GM12801 (cell line): ENCODE data around the gene TLR4.

ENCODE experiments used
- CTCF ChIP-seq: IDR thresholded peaks from one replicate; pipeline ENCODE4 v1.5.1; 2011; ENCODE audit warnings: control low read depth; ENCODE audit not compliant: insufficient read length; ENCODE audit errors: extremely low read depth

Gene TLR4

GRCh38 chr9:117757561-117758190 lies 53.5 kb downstream of the TLR4 start:
- TF ChIP-seq CTCF: no peak

DNA sequence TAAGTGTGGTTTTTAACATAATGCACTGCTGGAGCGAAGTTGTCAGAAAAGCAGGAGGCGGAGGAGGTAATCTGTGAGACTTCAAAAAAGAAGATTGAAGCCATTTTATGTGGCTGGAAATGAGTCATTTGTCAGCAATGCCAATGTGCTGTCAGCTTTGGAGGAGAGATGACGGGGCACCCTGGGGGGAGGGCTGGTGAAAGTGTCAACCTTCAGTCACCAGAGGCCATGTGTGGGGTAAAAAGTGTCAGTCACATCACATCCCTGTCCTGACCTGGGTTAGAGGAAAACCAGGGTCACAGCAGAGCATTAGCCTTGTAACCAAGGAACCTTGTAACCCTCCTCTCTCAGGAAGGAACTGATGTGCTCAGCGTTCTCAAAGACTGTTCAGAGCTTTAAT lies 59.1 kb downstream of the TLR4 start:
- TF ChIP-seq CTCF: no peak

DNA sequence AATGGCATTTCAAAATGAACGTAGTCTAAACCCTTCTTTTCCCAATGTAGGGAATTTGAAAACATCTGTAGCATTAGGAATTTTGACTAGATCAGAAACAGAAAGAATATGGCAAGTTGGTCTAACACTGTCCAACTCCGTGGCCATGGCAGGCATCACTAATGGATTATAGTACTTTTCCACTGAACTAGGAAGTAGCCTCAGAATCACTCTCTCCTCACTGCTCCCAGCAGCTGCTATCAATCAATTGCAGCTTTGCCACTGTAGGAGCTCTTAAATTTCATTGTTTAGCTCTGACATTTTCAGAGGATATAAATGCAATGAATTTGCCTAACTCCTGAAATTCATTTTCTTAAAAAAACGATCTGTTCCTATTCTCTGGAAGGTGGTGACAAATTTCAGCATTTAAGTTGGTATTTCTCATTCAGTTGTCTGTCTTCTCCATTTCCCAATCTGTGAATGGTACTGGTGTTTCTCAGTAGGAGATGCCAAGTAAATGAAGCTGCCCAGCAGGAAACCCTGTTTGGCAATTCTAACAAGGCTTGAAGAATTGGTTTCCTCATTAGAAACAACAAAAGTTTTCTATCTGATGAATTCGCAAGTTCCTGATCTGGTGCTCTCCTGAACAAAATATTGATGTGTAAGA lies 64.7 kb downstream of the TLR4 start:
- no peak for TF ChIP-seq CTCF

DNA sequence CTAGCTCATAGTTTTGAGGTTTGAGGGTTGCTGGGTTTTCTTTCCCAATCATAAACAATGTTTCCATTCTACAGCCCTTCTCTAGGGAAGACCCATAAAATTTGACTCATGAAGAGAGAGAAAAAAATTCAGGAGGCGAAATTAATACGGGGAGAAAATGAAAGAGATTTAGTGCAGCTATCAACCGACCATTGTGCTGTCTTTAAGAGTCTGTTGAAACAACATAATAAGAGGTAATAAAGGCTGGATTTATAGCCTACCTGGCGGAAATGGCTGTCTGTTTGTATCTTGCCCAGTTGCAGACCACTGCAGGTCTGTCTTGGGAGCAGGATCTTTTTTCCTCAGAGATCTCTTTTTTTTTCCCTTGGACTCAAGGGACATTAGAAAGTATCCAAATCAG lies 66.9 kb downstream of the TLR4 start:
- no peak for TF ChIP-seq CTCF

DNA sequence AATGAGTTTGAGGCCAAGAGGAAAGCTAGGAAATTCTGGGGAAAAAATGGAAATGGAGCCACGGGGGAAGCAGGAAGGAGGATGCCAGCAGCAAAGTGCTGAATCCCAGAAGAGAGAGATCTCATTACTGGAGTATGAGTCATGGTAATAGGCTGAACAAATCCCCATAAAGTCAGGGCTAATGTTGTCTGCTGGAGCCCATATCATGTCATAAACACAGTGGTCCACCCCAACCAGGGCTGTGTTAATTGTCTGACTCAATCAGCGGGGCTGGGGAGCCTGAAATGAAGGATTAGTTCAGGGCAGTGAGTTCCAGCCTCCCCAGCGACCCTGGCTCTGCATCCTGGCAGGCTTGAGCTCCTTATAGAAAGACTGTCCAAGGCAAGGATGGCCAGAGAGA lies 68.8 kb downstream of the TLR4 start:
- TF ChIP-seq CTCF: no peak
